Stomach smooth muscle (tissue), 2 donors: ENCODE data around the gene CLDN7.

ENCODE experiments used
- H3K27ac ChIP-seq: one replicate; pipeline ENCODE4 v1.7.0; 2013; ENCODE audit warnings: mild to moderate bottlenecking, low read length, inconsistent platforms
- H3K27me3 ChIP-seq, 2 donors: one replicate each; pipeline ENCODE4 v1.7.0; 2013; ENCODE audit warnings: low read length in 2 of 2; ENCODE audit not compliant: insufficient read depth in 2 of 2, control insufficient read depth in 1 of 2
- H3K36me3 ChIP-seq, 2 donors: one replicate each; pipeline ENCODE4 v1.7.0; 2013; ENCODE audit warnings: low read length in 2 of 2; ENCODE audit not compliant: control insufficient read depth in 2 of 2, insufficient read depth in 2 of 2
- H3K4me1 ChIP-seq: one replicate; pipeline ENCODE4 v1.7.0; 2013; ENCODE audit warnings: low read length; ENCODE audit not compliant: control insufficient read depth, insufficient read depth
- H3K4me3 ChIP-seq, 2 donors: one replicate each; pipeline ENCODE4 v1.7.0; 2013; ENCODE audit warnings: low read length in 2 of 2
- H3K9ac ChIP-seq, 2 donors: one replicate each; pipeline ENCODE4 v1.7.0; 2013; ENCODE audit warnings: low read length in 2 of 2, mild to moderate bottlenecking in 1 of 2
- H3K9me3 ChIP-seq, 2 donors: one replicate each; pipeline ENCODE4 v1.7.0; 2013; ENCODE audit warnings: low read length in 2 of 2; ENCODE audit not compliant: control insufficient read depth in 2 of 2
- donor health status: healthy.
- donor health status: Pancreatic carcinoma.

CLDN7 gene

GRCh38 chr17:7262192-7262934 lies at the start of gene CLDN7:
CLDN7 (minus strand) TSS chr17:7262478; CDS start chr17:7262043, 435 bp downstream.
- Histone ChIP-seq H3K4me1 (peaks cover 18% of the 10 kb centered on the region), H3K36me3 (peaks cover 12 to 13% of the 10 kb centered on the region in 2 donors), H3K27me3 (peaks cover 37% of the 10 kb centered on the region in 2 donors), H3K27ac (no peak within 1 kb of the TSS), H3K9me3 (no peaks in the 10 kb centered on the region), H3K9ac (no peak within 1 kb of the TSS), H3K4me3 (peak within 1 kb of the TSS in 1 of 2 donors; percentile 62)

- no peak overlapping the region for H3K27ac ChIP-seq
- H3K4me3 ChIP-seq, result no peak overlapping the region
Measured at GRCh38 chr17:7311110-7311705, 48.9 kb upstream of the CLDN7 start.

GRCh38 chr17:7309628-7310027 lies 47.4 kb upstream of the CLDN7 start:
- H3K4me1 ChIP-seq, result peaks cover 39% of the 10 kb centered on the region
- H3K9ac ChIP-seq, result no peak overlapping the region
- no peak overlapping the region for H3K4me3 ChIP-seq
- peak overlapping the region; percentile 95 for H3K27ac ChIP-seq
- H3K9me3 ChIP-seq, result no peaks in the 10 kb centered on the region
- H3K27me3 ChIP-seq, result no peaks in the 10 kb centered on the region
- H3K36me3 ChIP-seq, result peaks cover 39 to 43% of the 10 kb centered on the region in 2 donors

More at GRCh38 chr17:7311110-7311705, 48.9 kb upstream of the CLDN7 start:
- Histone ChIP-seq H3K4me1 (peaks cover 49% of the 10 kb centered on the region), H3K9ac (no peak overlapping the region), H3K27me3 (no peaks in the 10 kb centered on the region), H3K36me3 (peaks cover 39 to 45% of the 10 kb centered on the region in 2 donors), H3K9me3 (no peaks in the 10 kb centered on the region)

GRCh38 chr17:7308625-7309433 lies 46.6 kb upstream of the CLDN7 start:
- Histone ChIP-seq H3K9me3 (no peaks in the 10 kb centered on the region), H3K27me3 (no peaks in the 10 kb centered on the region), H3K4me3 (peak overlapping the region; percentile 84 to 96), H3K9ac (peak overlapping the region; percentile 79 to 98), H3K27ac (peak overlapping the region; percentile 95), H3K4me1 (peaks cover 31% of the 10 kb centered on the region), H3K36me3 (peaks cover 36 to 40% of the 10 kb centered on the region in 2 donors)

- H3K36me3 ChIP-seq, result peaks cover 27 to 31% of the 10 kb centered on the region in 2 donors
- peak overlapping the region; percentile 84 to 96 for H3K4me3 ChIP-seq
- peak overlapping the region; percentile 79 to 98 for H3K9ac ChIP-seq
- peak overlapping the region; percentile 95 for H3K27ac ChIP-seq
- peaks cover 23% of the 10 kb centered on the region for H3K4me1 ChIP-seq
- no peaks in the 10 kb centered on the region for H3K27me3 ChIP-seq
- H3K9me3 ChIP-seq, result no peaks in the 10 kb centered on the region
Measured at GRCh38 chr17:7307686-7308624, 45.7 kb upstream of the CLDN7 start.

GRCh38 chr17:7306911-7307685 lies 44.8 kb upstream of the CLDN7 start, which contains the start of gene EIF5A:
EIF5A (plus strand) TSS chr17:7307628; CDS start chr17:7309636, 2,008 bp downstream.
- Histone ChIP-seq H3K9ac (peak within 1 kb of the TSS; percentile 89 to 98), H3K4me1 (peaks cover 20% of the 10 kb centered on the region), H3K9me3 (no peaks in the 10 kb centered on the region), H3K27ac (peak within 1 kb of the TSS; percentile 95), H3K4me3 (peak within 1 kb of the TSS; percentile 84 to 96), H3K36me3 (peaks cover 19 to 24% of the 10 kb centered on the region in 2 donors), H3K27me3 (no peaks in the 10 kb centered on the region)

- no peak overlapping the region for H3K9ac ChIP-seq
- H3K27me3 ChIP-seq, result no peaks in the 10 kb centered on the region
- H3K4me1 ChIP-seq, result peaks cover 12% of the 10 kb centered on the region
- no peak overlapping the region for H3K27ac ChIP-seq
- H3K9me3 ChIP-seq, result no peaks in the 10 kb centered on the region
- no peak overlapping the region for H3K4me3 ChIP-seq
- H3K36me3 ChIP-seq, result no peaks in the 10 kb centered on the region
Measured at GRCh38 chr17:7304179-7304578, 41.9 kb upstream of the CLDN7 start.

- no peaks in the 10 kb centered on the region for H3K9me3 ChIP-seq
- peaks cover 45% of the 10 kb centered on the region for H3K4me1 ChIP-seq
- peak overlapping the region; percentile 38 to 58 for H3K9ac ChIP-seq
- peaks cover 0 to 14% of the 10 kb centered on the region in 2 donors for H3K27me3 ChIP-seq
- H3K36me3 ChIP-seq, result no peaks in the 10 kb centered on the region
- H3K4me3 ChIP-seq, result peak overlapping the region in 1 of 2 donors; percentile 52
- peak overlapping the region; percentile 55 for H3K27ac ChIP-seq
Measured at GRCh38 chr17:7296189-7296861, 34.0 kb upstream of the CLDN7 start.
